Measurements from ENCODE around the gene MATN4.
"Not testable (repeated sequence)": the region's sequence is repeated elsewhere in the genome, so short reads cannot be mapped to it uniquely, and the experiment has no call there.

MATN4 gene, protein sequence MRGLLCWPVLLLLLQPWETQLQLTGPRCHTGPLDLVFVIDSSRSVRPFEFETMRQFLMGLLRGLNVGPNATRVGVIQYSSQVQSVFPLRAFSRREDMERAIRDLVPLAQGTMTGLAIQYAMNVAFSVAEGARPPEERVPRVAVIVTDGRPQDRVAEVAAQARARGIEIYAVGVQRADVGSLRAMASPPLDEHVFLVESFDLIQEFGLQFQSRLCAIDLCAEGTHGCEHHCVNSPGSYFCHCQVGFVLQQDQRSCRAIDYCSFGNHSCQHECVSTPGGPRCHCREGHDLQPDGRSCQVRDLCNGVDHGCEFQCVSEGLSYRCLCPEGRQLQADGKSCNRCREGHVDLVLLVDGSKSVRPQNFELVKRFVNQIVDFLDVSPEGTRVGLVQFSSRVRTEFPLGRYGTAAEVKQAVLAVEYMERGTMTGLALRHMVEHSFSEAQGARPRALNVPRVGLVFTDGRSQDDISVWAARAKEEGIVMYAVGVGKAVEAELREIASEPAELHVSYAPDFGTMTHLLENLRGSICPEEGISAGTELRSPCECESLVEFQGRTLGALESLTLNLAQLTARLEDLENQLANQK

DNA sequence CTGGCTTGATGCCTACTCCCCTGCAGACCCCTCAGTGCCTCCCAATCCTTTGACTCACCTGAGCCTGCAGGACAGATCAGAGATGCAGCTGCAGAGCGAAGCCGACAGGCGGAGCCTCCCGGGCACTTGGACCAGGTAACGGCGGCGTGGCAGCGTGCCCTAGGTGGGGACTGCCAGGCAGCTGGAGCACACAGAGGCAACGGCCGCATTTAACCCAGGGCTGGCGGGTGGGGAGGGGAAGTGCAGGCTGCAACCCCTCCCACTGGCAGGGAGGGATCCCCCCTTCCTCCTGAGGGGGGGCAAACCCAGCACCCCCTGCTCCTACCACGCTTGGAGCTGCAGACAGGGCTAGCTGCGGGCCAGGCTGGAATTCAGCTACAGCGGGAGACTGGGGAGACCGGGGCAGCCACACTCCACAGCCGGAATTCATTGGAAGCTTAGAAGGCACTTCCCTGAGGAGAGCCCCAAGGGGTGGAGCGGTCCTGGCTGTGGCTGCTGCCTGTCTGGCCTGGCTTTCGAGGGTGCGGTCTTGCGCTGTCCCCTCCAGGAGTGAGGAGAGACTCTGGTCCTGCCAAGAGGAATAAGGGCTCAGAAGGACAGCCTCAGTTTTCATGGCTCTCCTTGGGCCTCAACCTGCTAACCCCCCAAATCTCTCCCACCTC lies at the start of gene MATN4:
Gene MATN4 (minus strand): TSS at position 183 of the 662 bp plus-strand sequence. CDS start 2,717 bp downstream, outside the sequence.
- no peak for DNase-seq

DNA sequence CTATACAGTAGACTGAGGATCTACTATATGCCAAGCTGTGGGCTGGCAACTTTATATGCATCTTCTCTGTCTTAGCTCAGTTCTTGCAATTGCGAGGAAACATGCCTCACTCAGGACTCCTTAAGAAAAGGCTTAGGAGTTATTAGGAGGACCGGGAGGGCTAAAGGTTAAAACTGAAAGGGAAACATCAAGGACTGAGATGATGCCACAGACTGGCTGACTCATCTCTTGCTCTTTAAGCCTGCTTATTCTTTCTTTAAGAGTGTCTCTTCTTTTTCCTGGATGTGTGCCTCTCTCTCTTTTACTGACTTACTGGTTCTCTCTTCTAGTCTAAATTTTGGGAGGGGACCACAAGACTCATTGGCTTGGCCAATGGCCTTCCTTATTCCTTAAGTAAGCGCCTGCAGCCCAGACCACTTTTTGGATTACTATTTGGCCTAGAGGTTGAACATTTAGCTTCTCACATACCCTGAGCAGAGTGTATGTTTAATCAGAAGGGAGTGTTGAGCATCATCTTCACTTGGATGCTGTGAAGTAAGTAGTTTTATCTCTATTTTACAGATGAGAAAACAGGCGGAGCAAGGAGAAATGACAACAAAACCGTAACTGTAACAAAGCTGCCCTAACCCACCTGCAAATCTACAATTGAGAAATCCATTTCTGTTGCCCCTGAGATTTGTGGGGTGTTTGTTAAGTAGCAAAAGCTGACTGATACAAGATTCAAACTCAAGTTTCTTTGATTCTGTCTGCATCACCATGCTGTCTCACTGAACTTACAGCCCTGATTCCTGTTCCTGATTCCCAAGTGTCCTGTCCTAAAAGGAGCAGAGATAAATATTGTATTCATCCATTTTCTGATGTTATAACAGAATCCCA lies 47.3 kb upstream of the MATN4 start:
- no peak for DNase-seq

DNA sequence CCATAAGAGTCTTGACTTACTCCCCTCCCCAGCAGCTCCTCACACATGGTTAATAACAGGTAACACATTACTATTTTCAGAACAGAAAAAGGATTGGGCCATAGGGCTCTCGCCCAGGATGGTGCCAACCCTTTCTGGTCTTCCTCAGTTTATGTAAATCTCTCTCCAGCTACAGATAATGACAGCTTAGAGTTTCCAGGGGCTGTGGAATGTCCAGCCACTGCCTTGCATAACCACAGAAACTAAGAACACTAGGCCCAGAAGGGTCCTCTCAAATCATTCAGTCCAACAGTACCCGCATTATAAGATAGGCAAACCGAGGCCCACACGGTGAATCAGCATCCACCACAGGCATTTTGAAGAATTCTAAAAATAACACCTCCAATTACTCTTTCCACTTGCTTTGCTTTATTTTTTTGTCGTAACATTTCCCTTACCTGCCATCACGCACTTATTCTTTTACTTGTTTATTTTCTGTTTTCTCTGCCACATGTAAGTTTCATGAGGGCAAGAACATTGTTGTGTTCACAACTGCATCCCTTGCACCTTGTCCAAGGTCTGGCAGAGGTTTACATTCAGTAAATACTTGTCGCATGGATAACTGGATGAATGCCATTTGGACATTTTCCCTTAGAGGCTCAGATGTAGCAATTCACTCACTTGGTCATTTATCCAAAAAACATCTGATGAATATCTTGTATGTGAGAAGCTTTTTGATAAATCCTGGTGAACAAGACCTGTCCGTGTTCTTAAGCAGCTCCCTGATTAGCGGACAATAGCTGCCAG lies 46.5 kb upstream of the MATN4 start:
- no peak for DNase-seq

DNA sequence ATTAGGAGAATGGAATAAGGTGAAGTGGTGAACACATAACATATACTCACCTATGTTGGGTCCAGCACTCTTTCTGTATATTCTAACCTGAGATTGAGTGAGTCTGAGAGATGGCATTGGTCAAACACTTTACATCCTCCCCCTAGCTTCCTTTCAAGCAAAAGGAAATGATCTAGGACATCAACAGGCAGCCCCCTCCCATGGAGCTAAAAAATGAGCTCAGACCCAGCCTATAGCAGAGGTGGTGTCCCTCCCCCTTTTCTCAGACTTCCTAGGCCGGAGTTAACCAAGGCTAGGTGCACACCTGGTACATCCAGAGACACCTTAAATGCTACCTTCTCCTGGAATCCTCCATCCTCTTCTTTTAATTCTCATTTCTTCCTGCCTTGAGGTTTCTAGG lies 45.6 kb upstream of the MATN4 start:
- DNase-seq: no peak

DNA sequence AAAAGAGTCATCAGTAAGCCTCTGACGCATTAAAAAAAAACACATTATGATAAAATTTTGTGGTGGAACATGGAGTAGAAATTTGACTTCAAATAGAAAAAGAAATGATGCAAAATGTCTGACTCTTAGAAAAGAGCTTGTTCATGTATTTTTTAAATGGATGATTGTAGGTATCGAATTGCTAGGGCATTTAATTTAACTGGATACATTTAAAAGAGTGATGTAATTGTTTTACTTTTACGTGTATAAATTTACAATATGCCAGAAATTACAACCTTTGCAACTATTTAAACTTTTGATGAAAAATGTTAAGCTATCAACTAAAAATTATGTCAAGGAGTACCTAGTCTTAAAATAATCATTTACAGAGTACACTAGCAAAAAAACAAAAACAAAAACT lies 44.6 kb upstream of the MATN4 start:
- DNase-seq: no peak

DNA sequence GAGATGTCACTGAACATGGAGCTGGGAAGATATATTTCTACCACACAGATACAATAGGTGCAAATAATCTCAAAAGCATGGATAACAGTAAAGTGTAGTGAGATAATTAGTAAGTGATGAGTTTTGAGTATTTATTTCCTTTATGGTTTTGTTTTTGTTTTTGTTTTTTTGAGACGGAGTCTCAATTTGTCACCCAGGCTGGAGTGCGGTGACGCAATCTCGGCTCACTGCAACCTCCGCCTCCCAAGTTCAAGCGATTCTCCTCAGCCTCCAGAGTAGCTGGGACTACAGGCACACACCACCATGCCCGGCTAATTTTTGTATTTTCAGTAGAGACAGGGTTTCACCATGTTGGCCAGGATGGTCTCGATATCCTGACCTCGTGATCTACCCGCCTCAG lies 42.7 kb upstream of the MATN4 start:
- not testable (repeated sequence) for DNase-seq

DNA sequence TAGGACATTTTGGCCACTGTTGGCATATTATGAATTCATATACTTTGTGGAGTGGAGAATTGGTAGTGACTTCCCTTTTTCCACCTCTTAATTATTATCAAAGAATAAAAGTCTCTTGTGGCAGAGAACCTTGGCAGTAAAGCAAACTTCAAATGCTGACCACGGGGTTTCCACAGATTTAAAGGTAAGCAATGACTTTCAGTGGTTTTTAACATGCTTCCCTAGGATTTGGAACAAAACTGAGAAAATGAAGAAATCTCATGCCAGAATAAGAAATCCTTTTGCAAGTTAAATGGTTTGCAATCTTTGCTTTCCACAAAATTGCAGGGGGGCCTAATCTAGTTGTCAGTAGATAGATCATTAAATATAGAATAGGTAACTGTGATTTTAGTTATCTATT lies 42.1 kb upstream of the MATN4 start:
- DNase-seq: no peak

DNA sequence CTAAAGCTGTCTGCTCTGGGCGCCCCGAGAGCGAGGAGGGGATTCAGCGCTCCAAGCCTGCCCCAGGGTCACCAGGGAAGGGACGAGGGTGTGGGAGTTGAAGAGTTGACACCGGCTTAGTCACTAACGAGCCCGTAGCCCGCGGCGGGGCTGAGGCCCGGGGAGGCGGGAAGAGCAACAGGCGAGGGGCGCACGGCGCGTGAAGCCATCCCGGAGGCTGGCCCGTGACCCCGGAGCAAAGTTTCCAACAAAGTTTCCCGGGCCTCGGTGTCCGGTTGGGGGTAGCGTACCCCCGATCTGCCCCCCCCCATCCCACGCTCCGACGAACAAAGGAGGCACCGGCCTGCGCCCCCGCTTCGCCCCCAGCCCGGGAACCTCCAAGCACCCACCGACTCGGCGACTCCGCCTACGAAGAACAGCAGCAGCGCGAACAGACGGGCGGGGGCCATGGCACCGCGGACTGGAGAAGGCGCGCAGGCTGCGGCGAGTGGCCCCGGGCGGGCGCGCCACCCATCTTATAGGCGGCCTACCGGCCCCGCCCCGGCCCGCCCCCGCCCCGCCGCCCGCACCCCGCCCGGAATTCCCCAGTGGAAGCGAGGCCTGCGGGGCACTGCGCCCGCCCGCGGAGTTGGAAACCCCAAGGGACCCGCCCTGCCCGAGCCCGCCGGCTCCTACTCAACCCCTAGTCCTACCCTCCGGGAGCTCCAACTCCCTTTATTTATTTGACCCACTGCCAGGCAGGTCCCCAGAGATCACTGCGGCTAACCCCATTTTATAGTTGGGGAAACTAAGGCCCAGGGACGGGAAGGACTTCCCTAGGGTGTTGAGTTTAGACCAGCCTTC lies 40.1 kb upstream of the MATN4 start, which contains the start of gene SDC4:
Gene SDC4 (minus strand): TSS at position 489 of the 843 bp plus-strand sequence. CDS start 40 bp downstream, at position 449.
- DNase-seq: no peak

DNA sequence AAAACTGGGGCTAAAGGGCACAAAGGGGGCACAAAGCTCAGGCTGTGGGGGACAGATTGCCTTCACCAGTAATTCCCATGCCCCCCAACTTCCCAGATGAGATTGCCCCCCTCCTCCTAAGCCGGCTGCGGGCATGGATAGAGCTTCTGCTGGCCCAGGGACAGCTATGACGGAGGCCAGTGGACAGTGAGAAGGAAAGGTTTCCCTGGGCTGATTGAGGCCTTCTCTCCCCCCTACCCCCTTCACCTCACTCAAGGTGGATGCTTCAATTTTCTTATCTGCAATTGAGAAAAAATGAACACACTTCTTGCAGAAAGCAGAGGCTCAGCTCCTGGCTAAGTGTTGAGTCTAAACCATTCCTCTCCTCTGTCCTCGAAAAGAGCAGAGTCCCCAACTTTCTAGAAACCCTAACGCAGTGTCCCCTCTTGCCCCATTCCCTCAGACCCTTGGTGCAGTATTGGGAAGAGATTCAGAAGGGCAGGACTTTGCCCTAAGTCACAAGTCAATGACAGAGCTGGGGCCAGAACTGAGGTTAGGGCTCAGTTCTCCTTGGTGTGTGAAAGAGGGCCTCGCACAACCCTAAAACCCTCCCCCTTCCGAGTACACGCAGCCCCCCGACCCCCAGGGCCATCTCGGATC lies 39.3 kb upstream of the MATN4 start:
- no peak for DNase-seq

DNA sequence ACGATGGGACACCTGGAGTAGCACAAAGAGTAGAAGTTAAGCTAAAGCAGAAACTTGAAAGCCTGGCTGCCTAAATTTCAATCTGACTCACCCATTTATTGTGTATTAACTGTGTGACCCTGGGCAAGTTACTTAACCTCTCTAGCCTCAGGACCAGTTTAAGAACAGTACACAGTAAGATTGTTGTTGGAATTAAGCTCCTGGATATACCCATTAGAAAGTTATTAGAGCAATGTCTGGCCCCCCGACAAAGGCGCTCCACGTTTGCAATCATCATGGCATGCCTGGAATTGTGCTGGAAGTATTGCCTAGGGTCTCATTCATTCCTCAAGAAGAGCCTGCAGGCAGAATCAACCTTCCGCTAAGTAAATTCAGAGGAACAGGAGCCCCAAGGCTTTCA lies 38.8 kb upstream of the MATN4 start:
- no peak for DNase-seq

DNA sequence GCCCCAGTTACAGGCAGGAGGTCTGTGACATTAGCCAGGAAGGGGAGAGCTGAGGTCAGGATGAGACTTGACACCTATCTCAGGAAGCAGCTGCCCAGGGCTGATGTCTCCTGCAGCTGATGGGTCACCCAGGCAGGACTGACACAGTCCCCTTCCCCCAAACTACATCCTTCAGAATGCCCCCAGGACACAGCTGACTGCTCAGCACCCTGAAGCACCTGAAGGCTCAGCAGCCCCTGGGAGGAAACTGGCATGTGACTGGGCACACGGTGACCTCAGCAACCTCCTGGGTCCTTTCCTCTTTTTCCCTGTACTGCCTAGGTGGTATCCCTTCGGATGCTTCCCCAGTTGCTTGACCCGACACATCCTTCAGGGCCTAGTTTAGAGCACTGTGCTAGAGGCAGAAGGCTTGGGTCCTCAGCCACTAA lies 38.2 kb upstream of the MATN4 start:
- DNase-seq: no peak

DNA sequence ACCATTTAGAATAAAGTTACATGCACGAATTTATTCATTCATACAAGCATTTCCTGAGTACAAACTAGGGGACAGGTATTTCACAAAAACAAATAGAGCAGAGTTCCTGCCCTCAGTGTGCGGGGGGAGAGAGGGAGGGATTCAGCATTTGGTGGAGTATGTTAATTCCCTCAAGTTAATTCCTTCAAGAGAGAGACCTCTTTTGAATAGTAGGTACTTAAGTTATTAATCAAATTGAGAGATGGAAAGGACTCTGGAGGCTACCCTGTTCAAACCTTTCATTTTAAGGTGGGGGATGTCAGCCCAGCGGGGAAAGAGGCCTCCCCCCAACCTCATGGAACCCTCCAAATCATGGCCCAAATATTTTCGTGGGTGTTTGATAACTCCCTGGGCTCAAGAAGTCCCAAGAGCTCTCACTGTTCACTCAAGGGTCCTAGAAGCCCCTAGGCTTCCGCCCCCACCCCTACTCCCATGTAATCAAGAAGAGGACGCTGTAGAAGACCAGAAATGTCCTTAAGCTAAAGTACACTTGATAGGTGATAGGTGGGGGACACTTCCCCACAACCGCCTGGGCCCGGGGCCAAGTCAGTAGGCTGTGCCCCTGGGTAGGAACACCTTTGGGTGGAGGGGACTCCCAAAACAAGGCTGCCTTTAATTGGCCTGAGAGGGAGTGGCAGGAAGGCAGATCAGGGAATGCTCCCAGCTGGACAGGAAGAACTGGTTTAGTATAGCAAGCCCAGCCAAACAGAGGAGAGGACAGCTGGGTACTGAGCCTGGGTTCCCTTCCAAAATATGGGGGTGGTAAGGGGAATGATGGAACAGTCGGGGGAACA lies 37.2 kb upstream of the MATN4 start:
- no peak for DNase-seq

DNA sequence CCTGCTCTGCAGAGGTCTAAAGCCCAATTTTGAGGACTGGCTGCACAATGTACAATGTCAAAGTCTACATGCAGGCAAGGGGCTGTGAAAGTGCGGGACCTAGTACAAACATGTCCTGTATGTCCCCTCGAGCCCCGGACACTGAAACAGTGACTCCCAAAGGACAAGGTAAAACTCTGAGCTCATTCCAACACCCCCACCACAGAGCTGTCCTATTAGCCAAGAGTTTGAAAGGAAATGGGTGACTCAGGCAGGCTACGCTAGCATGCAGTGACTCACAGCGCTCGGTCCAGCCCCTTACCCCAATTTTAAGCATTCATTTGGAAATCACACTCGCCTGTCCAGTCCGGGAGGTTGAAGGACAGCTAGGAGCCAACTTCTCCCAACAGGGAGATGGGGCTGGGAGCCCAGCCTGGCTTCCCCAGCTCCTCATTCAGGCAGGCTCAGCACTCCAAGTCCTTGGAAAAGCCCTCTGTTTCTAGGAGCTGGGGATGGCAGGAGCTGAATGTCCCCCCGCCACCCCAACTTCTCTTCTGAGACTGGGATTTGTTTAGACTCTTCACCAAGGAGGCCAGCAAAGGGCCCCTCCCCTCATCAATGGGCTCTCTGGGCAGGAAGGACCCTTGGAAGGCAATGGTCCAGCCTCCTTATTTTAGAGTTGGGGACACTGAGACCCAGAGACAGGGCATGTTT lies 36.2 kb upstream of the MATN4 start:
- DNase-seq: no peak

DNA sequence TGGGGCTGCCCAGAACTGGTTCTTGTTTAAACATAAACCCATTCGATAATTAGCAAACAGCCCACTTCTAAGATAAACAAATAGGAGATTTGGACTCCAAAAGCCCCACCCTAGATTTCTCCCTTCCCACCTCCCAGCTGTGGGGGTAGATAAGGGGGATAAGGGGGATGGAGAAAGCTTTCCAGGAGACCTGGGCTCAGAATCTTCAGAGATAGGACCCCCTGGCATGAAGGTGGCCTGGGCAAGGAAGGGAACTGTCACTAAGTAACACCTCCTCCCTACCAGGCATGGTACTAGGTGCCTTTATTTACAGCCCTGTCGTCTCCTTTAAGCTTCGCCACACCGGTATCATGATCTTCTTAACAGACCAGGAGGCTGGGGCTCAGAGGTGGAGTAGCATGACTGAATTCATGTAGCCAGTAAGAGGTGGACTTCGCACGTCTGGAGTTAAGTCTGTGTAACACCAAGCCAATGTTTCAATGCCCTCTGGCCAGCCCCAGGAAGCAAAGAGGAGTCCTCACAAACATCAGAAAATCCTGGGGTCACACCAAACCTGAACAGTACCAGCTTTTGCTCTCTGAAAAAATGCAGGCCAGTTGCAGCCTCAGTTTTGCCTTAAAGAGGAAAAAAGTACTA lies 35.6 kb upstream of the MATN4 start:
- no peak for DNase-seq

DNA sequence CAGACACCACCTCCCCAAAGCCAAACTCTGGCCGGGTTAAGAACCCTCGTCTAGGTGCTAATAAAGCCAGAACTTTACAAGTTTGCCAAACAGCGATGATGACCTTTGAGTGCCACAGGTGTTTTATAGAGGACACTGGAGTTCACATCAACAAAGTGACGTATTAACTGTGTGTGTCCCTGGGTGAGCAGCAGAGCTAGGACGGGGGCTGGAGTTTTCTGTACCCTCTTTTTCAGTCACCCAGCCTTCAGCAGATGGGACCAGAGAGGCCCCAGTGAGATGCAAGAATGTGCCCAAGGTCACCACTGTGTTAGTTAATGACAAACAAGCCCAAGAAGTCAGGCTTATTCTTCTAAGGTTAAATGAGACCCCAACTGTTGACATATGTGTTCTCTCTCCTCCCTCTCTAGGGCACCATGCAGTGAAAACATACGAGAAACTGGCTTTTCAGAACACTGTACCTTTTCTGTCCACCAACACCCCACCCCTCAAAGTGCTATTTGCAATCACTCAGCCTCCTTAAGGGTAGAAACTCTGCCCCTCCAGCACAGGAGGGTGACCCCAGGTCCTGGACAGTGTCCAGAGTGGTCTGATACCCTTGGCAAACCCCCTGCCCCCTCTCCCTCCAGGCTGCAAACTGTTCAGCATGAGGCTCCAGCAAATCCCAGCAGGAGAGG lies 34.9 kb upstream of the MATN4 start:
- DNase-seq: no peak

DNA sequence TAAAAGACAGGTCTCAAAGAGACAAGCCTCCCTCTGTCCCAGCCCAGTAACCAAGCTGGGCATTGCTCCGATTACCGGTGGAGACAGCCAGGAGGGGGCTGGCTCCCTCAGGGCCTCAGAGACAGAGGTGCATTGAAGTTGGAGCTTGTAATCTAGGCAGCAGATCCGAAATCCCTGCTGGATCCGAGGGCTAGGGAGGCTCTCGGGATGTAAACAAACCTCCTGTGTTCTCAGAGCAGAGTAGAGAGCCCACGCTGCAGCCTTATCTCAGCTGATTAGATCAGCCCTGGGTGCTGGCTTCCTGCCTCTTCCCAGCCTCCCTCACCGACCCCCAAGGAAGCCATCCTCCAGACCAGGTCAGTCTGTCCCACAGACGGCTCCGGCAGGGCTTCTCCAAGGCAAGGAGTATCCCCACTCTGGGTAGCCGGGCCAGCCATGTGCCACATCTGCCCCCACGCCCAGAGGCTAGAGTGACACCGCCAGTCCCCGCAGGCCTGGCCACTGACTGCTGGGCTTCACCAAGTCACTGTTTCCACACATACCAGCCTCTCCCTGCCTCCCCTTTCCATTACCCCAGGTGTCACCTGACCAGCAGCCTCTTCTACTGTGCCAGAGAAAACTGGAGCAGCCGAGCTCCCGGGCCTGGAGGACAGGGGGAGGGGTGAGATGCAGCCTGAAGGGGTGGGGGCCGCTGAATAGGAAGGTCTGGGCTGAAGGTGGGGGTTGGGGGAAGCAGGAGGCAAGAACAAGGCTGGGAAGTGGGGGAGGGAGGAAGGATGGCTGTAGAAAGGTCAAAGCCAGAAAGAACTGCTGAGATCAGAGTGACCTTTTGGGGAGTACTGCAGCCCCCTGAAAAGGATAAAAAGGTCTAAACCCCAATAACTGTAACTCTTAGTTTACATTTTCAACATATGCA lies 34.1 kb upstream of the MATN4 start:
- DNase-seq: no peak

DNA sequence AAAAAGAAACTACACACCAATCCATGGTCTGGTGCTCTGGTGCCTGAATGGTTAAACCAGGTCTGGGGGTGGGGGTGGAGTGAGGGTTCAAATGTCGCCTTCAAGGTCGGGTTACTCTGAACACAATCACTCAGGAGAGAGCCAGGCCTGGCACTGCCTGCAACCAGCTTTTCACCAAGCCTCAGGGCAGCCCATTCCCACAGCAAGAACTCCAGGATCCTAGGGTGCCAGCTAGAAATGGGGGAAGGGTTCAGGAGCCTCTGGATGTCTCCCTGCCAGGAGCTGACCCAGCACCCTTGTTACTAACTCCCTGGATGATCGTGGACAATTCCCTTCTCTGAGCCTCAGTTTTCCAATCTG lies 33.5 kb upstream of the MATN4 start:
- DNase-seq: no peak
